Keratinocyte (primary cell): Measurements from ENCODE around the gene HERC3. TPM values are rescaled to one million over a fixed set of nuclear protein-coding genes. Genes with fewer than 3 reads are reported as not detected.

Experiments used
- DNase-seq: peaks from one replicate; pipeline ENCODE4 v3.0.0-alpha.2; 2011; ENCODE audit warnings: low read depth, missing footprints, low spot score
- FAIRE-seq: peaks from 2 replicates; lab custom pipeline; 2011; peaks lifted over from hg19 to GRCh38; lab: Jason Lieb, UNC
- H2AFZ ChIP-seq: 2 replicates; pipeline ENCODE4 v1.6.0; 2012; ENCODE audit warnings: low read length, control low read depth, inconsistent platforms; ENCODE audit not compliant: control insufficient read depth
- H3K27ac ChIP-seq: 2 replicates; pipeline ENCODE4 v1.5.1; 2011; ENCODE audit warnings: low read length; ENCODE audit not compliant: control insufficient read depth, insufficient read depth
- H3K27me3 ChIP-seq: 3 replicates; pipeline ENCODE4 v1.6.0; 2011; ENCODE audit warnings: low read length; ENCODE audit not compliant: control insufficient read depth, insufficient read depth; ENCODE audit errors: extremely low read depth
- H3K36me3 ChIP-seq, 2 experiments: 2 replicates in 1 of 2; 3 replicates in 1 of 2; pipeline ENCODE4 v1.5.1; 2011; ENCODE audit warnings: low read length in 2 of 2, mild to moderate bottlenecking in 1 of 2; ENCODE audit not compliant: control insufficient read depth in 2 of 2, insufficient read depth in 2 of 2; ENCODE audit errors: extremely low read depth in 1 of 2
- H3K4me1 ChIP-seq: 3 replicates; pipeline ENCODE4 v1.5.1; 2011; ENCODE audit warnings: low read length; ENCODE audit not compliant: control insufficient read depth, insufficient read depth; ENCODE audit errors: extremely low read depth
- H3K4me2 ChIP-seq: 3 replicates; pipeline ENCODE4 v1.6.0; 2011; ENCODE audit warnings: low read depth, low read length; ENCODE audit not compliant: control insufficient read depth, insufficient read depth; ENCODE audit errors: extremely low read depth
- H3K4me3 ChIP-seq, 3 experiments: fragments of 200-600 bp in 1 of 3; sonication (generic) in 1 of 3; 2 replicates in 2 of 3; 3 replicates in 1 of 3; pipeline ENCODE4 v1.5.1; 2011 to 2016; ENCODE audit warnings: low read length in 3 of 3, mild to moderate bottlenecking in 3 of 3, control low read depth in 2 of 3, inconsistent platforms in 1 of 3, low read depth in 1 of 3, mixed read lengths in 1 of 3, mixed run types in 1 of 3, moderate library complexity in 1 of 3; ENCODE audit not compliant: control insufficient read depth in 2 of 3, insufficient read depth in 2 of 3; ENCODE audit errors: extremely low read depth in 1 of 3
- H3K79me2 ChIP-seq: 2 replicates; pipeline ENCODE4 v1.6.0; 2012; ENCODE audit warnings: low read length; ENCODE audit not compliant: control insufficient read depth, insufficient read depth
- H3K9ac ChIP-seq: 3 replicates; pipeline ENCODE4 v1.6.0; 2011; ENCODE audit warnings: low read length; ENCODE audit not compliant: control insufficient read depth, insufficient read depth; ENCODE audit errors: extremely low read depth
- H3K9me1 ChIP-seq: 3 replicates; pipeline ENCODE4 v1.6.0; 2011; ENCODE audit warnings: low read length; ENCODE audit not compliant: control insufficient read depth, insufficient read depth; ENCODE audit errors: extremely low read depth
- H3K9me3 ChIP-seq: 2 replicates; pipeline ENCODE4 v1.5.1; 2012; ENCODE audit warnings: low read depth, low read length; ENCODE audit not compliant: control insufficient read depth
- H4K20me1 ChIP-seq: 3 replicates; pipeline ENCODE4 v1.6.0; 2011; ENCODE audit warnings: low read length; ENCODE audit not compliant: control insufficient read depth, insufficient read depth; ENCODE audit errors: extremely low read depth
- CTCF ChIP-seq, 3 experiments: IDR thresholded peaks in 1 of 3; conservative IDR thresholded peaks in 1 of 3; optimal IDR thresholded peaks in 1 of 3; 2 replicates in 2 of 3; 3 replicates in 1 of 3; pipeline versions ENCODE3 to v1.5.1; 2011; ENCODE audit warnings: low read length in 3 of 3, mild to moderate bottlenecking in 3 of 3, moderate library complexity in 2 of 3, control low read depth in 1 of 3, inconsistent platforms in 1 of 3; ENCODE audit not compliant: insufficient read depth in 2 of 3; ENCODE audit errors: extremely low read depth in 1 of 3
- EZH2 ChIP-seq: IDR thresholded peaks from one replicate; pipeline ENCODE4 v1.6.1; 2012; ENCODE audit warnings: inconsistent platforms, mild to moderate bottlenecking, low read length, moderate library complexity
- dilution Hi-C: fragments of 300-500 bp; cut with MboI; formaldehyde crosslinking; loops from one replicate; pipeline ENCODE4 v1.7.0; 2020; ENCODE audit warnings: low sequenced_read_pairs; ENCODE audit not compliant: extremely low pct_ligation_motif_present
- polyA plus RNA-seq, 5 experiments: library from polyadenylated mRNA; depleted of rRNA in 3 of 5; stranded (reverse) in 3 of 5; stranded (forward) in 1 of 5; unstranded in 1 of 5; fragments of >200 nt; gene quantifications; 1 replicate in 1 of 5; 2 replicates in 3 of 5; 3 replicates in 1 of 5; pipeline versions ENCODE4 v1.2.1 to v1.2.3, GENCODE V29; 2011 to 2012; ENCODE audit warnings: missing spikeins in 2 of 5, low read depth in 1 of 5, low replicate concordance in 1 of 5

Gene HERC3
- polyA plus RNA-seq, 1 donor (not counting 4 experiments of a cell fraction or from before 2014, with no cell fraction given), result 26.3 TPM

GRCh38 chr4:88756149-88756548 is 163.9 kb downstream of the HERC3 start:
- no peak for FAIRE-seq
- dilution Hi-C loops, result no loop called here
- Histone ChIP-seq H3K79me2 (no peaks in the 10 kb centered on the region), H3K9me3 (no peaks in the 10 kb centered on the region), H3K4me2 (no peak overlapping the region), H3K36me3 (no peaks in the 10 kb centered on the region), H4K20me1 (no peaks in the 10 kb centered on the region), H3K9ac (no peak overlapping the region), H3K4me1 (no peaks in the 10 kb centered on the region), H3K27ac (no peak overlapping the region), H2AFZ (no peak overlapping the region), H3K9me1 (no peaks in the 10 kb centered on the region), H3K27me3 (no peaks in the 10 kb centered on the region), H3K4me3 (no peak overlapping the region)
- TF ChIP-seq EZH2 (no peak), CTCF (optimal IDR thresholded peaks at IDR 0.05 in 1 of 3, IDR thresholded peaks at IDR 0.05 in 1 of 3, conservative IDR thresholded peaks at IDR 0.05 in 1 of 3; ENCODE audit: extremely low read depth in 1 of 3, insufficient read depth in 2 of 3, low read length in 3 of 3) (no peak)
- no peak for DNase-seq

- Histone ChIP-seq H3K4me2 (no peak overlapping the region), H3K27me3 (no peaks in the 10 kb centered on the region), H3K9ac (no peak overlapping the region), H2AFZ (no peak overlapping the region), H3K9me1 (no peaks in the 10 kb centered on the region), H3K27ac (no peak overlapping the region), H3K4me3 (no peak overlapping the region), H4K20me1 (no peaks in the 10 kb centered on the region), H3K36me3 (no peaks in the 10 kb centered on the region), H3K79me2 (no peaks in the 10 kb centered on the region), H3K4me1 (no peaks in the 10 kb centered on the region), H3K9me3 (no peaks in the 10 kb centered on the region)
- DNase-seq (no peak), FAIRE-seq (no peak)
- dilution Hi-C loops, result no loop called here
- TF ChIP-seq EZH2 (no peak), CTCF (optimal IDR thresholded peaks at IDR 0.05 in 1 of 3, IDR thresholded peaks at IDR 0.05 in 1 of 3, conservative IDR thresholded peaks at IDR 0.05 in 1 of 3; ENCODE audit: extremely low read depth in 1 of 3, insufficient read depth in 2 of 3, low read length in 3 of 3) (no peak)
Observed at GRCh38 chr4:88757067-88757466, 164.8 kb downstream of the HERC3 start.
